Neural cell (in vitro differentiated cells): ENCODE data around the gene A4GALT. TPM values are rescaled to one million over a fixed set of nuclear protein-coding genes. Genes with fewer than 3 reads are reported as not detected.

Source experiments
- H2AFZ ChIP-seq: fragments of 200-600, 300-800 bp; sonication (generic), shearing (Covaris generic); 2 replicates; pipeline ENCODE4 v1.6.0; 2014; ENCODE audit warnings: low read depth, mild to moderate bottlenecking, antibody characterized with exemption, low read length, moderate library complexity
- H3F3A ChIP-seq: fragments of 200-600 bp; shearing (Covaris generic); 2 replicates; pipeline ENCODE4 v1.6.1; 2016; ENCODE audit warnings: mild to moderate bottlenecking, moderate library complexity, mixed read lengths, antibody characterized with exemption, low read length; ENCODE audit not compliant: insufficient read depth, poor library complexity, severe bottlenecking
- H3K27ac ChIP-seq: fragments of 200-600, 300-800 bp; sonication (generic), shearing (Covaris generic); 2 replicates; pipeline ENCODE4 v1.5.1; 2014; ENCODE audit warnings: mild to moderate bottlenecking, low read length, moderate library complexity
- H3K27me3 ChIP-seq: fragments of 300-800, 200-600 bp; sonication (generic), shearing (Covaris generic); 2 replicates; pipeline ENCODE4 v1.6.0; 2014; ENCODE audit warnings: mild to moderate bottlenecking, low read depth, low read length, moderate library complexity; ENCODE audit not compliant: insufficient read depth
- H3K36me3 ChIP-seq: fragments of 300-800, 200-600 bp; sonication (generic), shearing (Covaris generic); 2 replicates; pipeline ENCODE4 v1.5.1; 2014; ENCODE audit warnings: mild to moderate bottlenecking, antibody characterized with exemption, low read length, moderate library complexity; ENCODE audit not compliant: insufficient read depth
- H3K4me2 ChIP-seq: fragments of 300-800, 200-600 bp; sonication (generic), shearing (Covaris generic); 2 replicates; pipeline ENCODE4 v1.6.0; 2014; ENCODE audit warnings: mild to moderate bottlenecking, low read length
- H3K4me3 ChIP-seq: fragments of 300-800, 200-600 bp; sonication (generic), shearing (Covaris generic); 2 replicates; pipeline ENCODE4 v1.5.1; 2014; ENCODE audit warnings: mild to moderate bottlenecking, low read length, moderate library complexity
- H3K79me2 ChIP-seq: fragments of 200-600 bp; shearing (Covaris generic); replicated peaks from 2 replicates; pipeline ENCODE4 v1.6.0; 2014; ENCODE audit warnings: mild to moderate bottlenecking, low read length, moderate library complexity; ENCODE audit not compliant: insufficient read depth
- H3K9ac ChIP-seq: fragments of 300-800, 200-600 bp; sonication (generic), shearing (Covaris generic); 2 replicates; pipeline ENCODE4 v1.6.1; 2016; ENCODE audit warnings: mild to moderate bottlenecking, low read length, mixed read lengths
- H3K9me2 ChIP-seq: fragments of 200-600 bp; shearing (Covaris generic); 2 replicates; pipeline ENCODE4 v1.6.1; 2016; ENCODE audit warnings: mild to moderate bottlenecking, low read length, mixed read lengths; ENCODE audit not compliant: insufficient read depth
- H3K9me3 ChIP-seq: fragments of 200-600, 300-800 bp; sonication (generic), shearing (Covaris generic); 2 replicates; pipeline ENCODE4 v1.6.1; 2016; ENCODE audit warnings: mild to moderate bottlenecking, mixed run types, low read length, moderate library complexity, mixed read lengths
- H4K20me1 ChIP-seq: fragments of 200-600 bp; shearing (Covaris generic); 2 replicates; pipeline ENCODE4 v1.6.1; 2016; ENCODE audit warnings: mild to moderate bottlenecking, mixed run types; ENCODE audit not compliant: insufficient read depth
- CTCF ChIP-seq: fragments of 450-650 bp; IDR thresholded peaks from 2 replicates; pipeline ENCODE4 v1.5.1; 2014; ENCODE audit warnings: antibody characterized with exemption, mild to moderate bottlenecking, moderate library complexity; ENCODE audit not compliant: poor library complexity, severe bottlenecking
- EP300 ChIP-seq: fragments of 450-650 bp; conservative IDR thresholded peaks from 2 replicates; pipeline ENCODE4 v1.6.1; 2014; ENCODE audit warnings: antibody characterized with exemption, mild to moderate bottlenecking, moderate library complexity; ENCODE audit not compliant: poor library complexity, severe bottlenecking
- EZH2 ChIP-seq: fragments of 200-600, 300-800 bp; shearing (Covaris generic), sonication (generic); IDR thresholded peaks from 2 replicates; pipeline ENCODE4 v1.6.1; 2014; ENCODE audit warnings: antibody characterized with exemption, low read length, borderline replicate concordance, mild to moderate bottlenecking; ENCODE audit not compliant: insufficient read depth, poor library complexity, severe bottlenecking
- MXI1 ChIP-seq: fragments of 450-650 bp; conservative IDR thresholded peaks from 2 replicates; pipeline ENCODE4 v1.6.1; 2014; ENCODE audit warnings: antibody characterized with exemption, mild to moderate bottlenecking; ENCODE audit not compliant: poor library complexity, severe bottlenecking
- POLR2AphosphoS5 ChIP-seq: IDR thresholded peaks from 2 replicates; pipeline ENCODE4 v1.6.1; 2012
- RAD21 ChIP-seq: fragments of 450-650 bp; conservative IDR thresholded peaks from 2 replicates; pipeline ENCODE4 v1.6.1; 2014; ENCODE audit warnings: antibody characterized with exemption, mild to moderate bottlenecking, moderate library complexity
- REST ChIP-seq: IDR thresholded peaks from 2 replicates; pipeline ENCODE4 v1.6.1; 2012; ENCODE audit warnings: borderline replicate concordance
- SMC3 ChIP-seq: fragments of 450-650 bp; conservative IDR thresholded peaks from 2 replicates; pipeline ENCODE4 v1.6.1; 2014; ENCODE audit warnings: antibody characterized with exemption, mild to moderate bottlenecking, moderate library complexity; ENCODE audit not compliant: poor library complexity
- TAF1 ChIP-seq: IDR thresholded peaks from 2 replicates; pipeline ENCODE4 v1.6.1; 2012; ENCODE audit warnings: low read depth
- polyA plus RNA-seq: library from polyadenylated mRNA; depleted of rRNA; stranded (reverse); fragments of >200 nt; gene quantifications from 2 replicates; pipeline ENCODE4 v1.2.3, GENCODE V29; 2014

The A4GALT gene
- polyA plus RNA-seq, 1 donor from 2014 or later = not detected

GRCh38 chr22:42700355-42700754 is 20.3 kb downstream of the A4GALT start:
- Histone ChIP-seq H3K4me3 (no peak overlapping the region), H3K4me2 (no peak overlapping the region), H3K27ac (no peak overlapping the region), H3K9ac (no peak overlapping the region), H3K9me3 (no peaks in the 10 kb centered on the region), H3K79me2 (no peaks in the 10 kb centered on the region), H3F3A (no peaks in the 10 kb centered on the region), H4K20me1 (no peaks in the 10 kb centered on the region), H2AFZ (no peak overlapping the region), H3K36me3 (no peaks in the 10 kb centered on the region), H3K27me3 (no peaks in the 10 kb centered on the region), H3K9me2 (no peaks in the 10 kb centered on the region)
- TF ChIP-seq EZH2 (no peak), MXI1 (no peak), REST (no peak), CTCF (no peak)

GRCh38 chr22:42699976-42700352 is 20.7 kb downstream of the A4GALT start:
- H3K27ac ChIP-seq = no peak overlapping the region
- H3K79me2 ChIP-seq = no peaks in the 10 kb centered on the region
- no peaks in the 10 kb centered on the region for H4K20me1 ChIP-seq
- no peaks in the 10 kb centered on the region for H3K27me3 ChIP-seq
- no peak overlapping the region for H2AFZ ChIP-seq
- H3K4me3 ChIP-seq = no peak overlapping the region
- TF ChIP-seq EZH2 (no peak), TAF1 (no peak), RAD21 (no peak), EP300 (no peak), SMC3 (no peak), CTCF (no peak), POLR2AphosphoS5 (no peak), MXI1 (no peak), REST (no peak)
- no peak overlapping the region for H3K4me2 ChIP-seq
- H3K36me3 ChIP-seq = no peaks in the 10 kb centered on the region
- no peaks in the 10 kb centered on the region for H3F3A ChIP-seq
- H3K9me2 ChIP-seq = no peaks in the 10 kb centered on the region
- no peaks in the 10 kb centered on the region for H3K9me3 ChIP-seq
- no peak overlapping the region for H3K9ac ChIP-seq
